Fibroblast of lung (primary cell): ENCODE measurements around the gene GOPC. TPM values are rescaled to one million over a fixed set of nuclear protein-coding genes. Genes with fewer than 3 reads are reported as not detected.

Source experiments
- DNase-seq, 2 donors: peaks; one replicate each; pipeline versions ENCODE4 v3.0.0 to v3.0.0-alpha.2; 2010; ENCODE audit warnings: low read depth in 2 of 2
- H2AFZ ChIP-seq: 2 replicates; pipeline ENCODE4 v1.5.1; 2012; ENCODE audit warnings: low read length, control low read depth, inconsistent platforms
- H3K27ac ChIP-seq: 2 replicates; pipeline ENCODE4 v1.5.1; 2011; ENCODE audit warnings: low read length, control low read depth; ENCODE audit not compliant: insufficient read depth
- H3K27me3 ChIP-seq: 2 replicates; pipeline ENCODE4 v1.5.1; 2011; ENCODE audit warnings: mild to moderate bottlenecking, low read length; ENCODE audit not compliant: control insufficient read depth, insufficient read depth
- H3K36me3 ChIP-seq: 2 replicates; pipeline ENCODE4 v1.5.1; 2011; ENCODE audit warnings: low read length; ENCODE audit not compliant: control insufficient read depth, insufficient read depth
- H3K4me1 ChIP-seq: 2 replicates; pipeline ENCODE4 v1.5.1; 2011; ENCODE audit warnings: low read length; ENCODE audit not compliant: control insufficient read depth, insufficient read depth; ENCODE audit errors: extremely low read depth
- H3K4me2 ChIP-seq: 2 replicates; pipeline ENCODE4 v1.5.1; 2011; ENCODE audit warnings: low read length, control low read depth; ENCODE audit not compliant: insufficient read depth; ENCODE audit errors: extremely low read depth
- H3K4me3 ChIP-seq, 4 experiments: fragments of 200-600 bp in 1 of 4; sonication (generic) in 1 of 4; replicated peaks in 1 of 4; 2 replicates each; pipeline ENCODE4 v1.5.1; 2011 to 2016; ENCODE audit warnings: low read length in 4 of 4, low read depth in 3 of 4, mild to moderate bottlenecking in 3 of 4, control low read depth in 2 of 4, inconsistent platforms in 1 of 4, mixed read lengths in 1 of 4; ENCODE audit not compliant: insufficient read depth in 1 of 4; ENCODE audit errors: control extremely low read depth in 1 of 4
- H3K79me2 ChIP-seq: 2 replicates; pipeline ENCODE4 v1.5.1; 2012; ENCODE audit warnings: mild to moderate bottlenecking, low read length, inconsistent platforms; ENCODE audit not compliant: control insufficient read depth, insufficient read depth
- H3K9ac ChIP-seq: 2 replicates; pipeline ENCODE4 v1.5.1; 2011; ENCODE audit warnings: mild to moderate bottlenecking, low read length, control low read depth; ENCODE audit not compliant: insufficient read depth
- H3K9me3 ChIP-seq: 2 replicates; pipeline ENCODE4 v1.5.1; 2012; ENCODE audit warnings: low read depth, low read length; ENCODE audit not compliant: control insufficient read depth, insufficient read depth
- H4K20me1 ChIP-seq: 2 replicates; pipeline ENCODE4 v1.5.1; 2011; ENCODE audit warnings: low read length; ENCODE audit not compliant: control insufficient read depth, insufficient read depth; ENCODE audit errors: extremely low read depth
- EZH2 ChIP-seq: IDR thresholded peaks from 2 replicates; pipeline ENCODE4 v1.5.1; 2012; ENCODE audit warnings: low read length, control low read depth, mild to moderate bottlenecking; ENCODE audit errors: missing control alignments
- polyA plus RNA-seq, 2 donors: library from polyadenylated mRNA; depleted of rRNA in 1 of 2; stranded (reverse) in 1 of 2; unstranded in 1 of 2; fragments of >200 nt; gene quantifications; 2 replicates each; pipeline ENCODE4 v1.2.1, GENCODE V29; 2011 to 2012; ENCODE audit warnings: missing spikeins in 1 of 2
- total RNA-seq: library from RNA; depleted of rRNA; stranded (reverse); fragments of >200 nt; gene quantifications from 2 replicates; pipeline ENCODE4 v1.2.1, GENCODE V29; 2014
- TF ChIP-seq, protein P1 (sequence below), 2 donors: IDR thresholded peaks in 1 of 2; conservative IDR thresholded peaks in 1 of 2; 1 replicate in 1 of 2; 2 replicates in 1 of 2; pipeline ENCODE4 v1.5.1; 2011 to 2012; ENCODE audit warnings: low read length in 2 of 2, control low read depth in 1 of 2, inconsistent platforms in 1 of 2, low read depth in 1 of 2, mild to moderate bottlenecking in 1 of 2

Gene GOPC
- total and polyA plus RNA-seq, 2 donors (not counting 1 experiment from before 2014, with no cell fraction given) = 32.2 to 45.4 TPM

DNA sequence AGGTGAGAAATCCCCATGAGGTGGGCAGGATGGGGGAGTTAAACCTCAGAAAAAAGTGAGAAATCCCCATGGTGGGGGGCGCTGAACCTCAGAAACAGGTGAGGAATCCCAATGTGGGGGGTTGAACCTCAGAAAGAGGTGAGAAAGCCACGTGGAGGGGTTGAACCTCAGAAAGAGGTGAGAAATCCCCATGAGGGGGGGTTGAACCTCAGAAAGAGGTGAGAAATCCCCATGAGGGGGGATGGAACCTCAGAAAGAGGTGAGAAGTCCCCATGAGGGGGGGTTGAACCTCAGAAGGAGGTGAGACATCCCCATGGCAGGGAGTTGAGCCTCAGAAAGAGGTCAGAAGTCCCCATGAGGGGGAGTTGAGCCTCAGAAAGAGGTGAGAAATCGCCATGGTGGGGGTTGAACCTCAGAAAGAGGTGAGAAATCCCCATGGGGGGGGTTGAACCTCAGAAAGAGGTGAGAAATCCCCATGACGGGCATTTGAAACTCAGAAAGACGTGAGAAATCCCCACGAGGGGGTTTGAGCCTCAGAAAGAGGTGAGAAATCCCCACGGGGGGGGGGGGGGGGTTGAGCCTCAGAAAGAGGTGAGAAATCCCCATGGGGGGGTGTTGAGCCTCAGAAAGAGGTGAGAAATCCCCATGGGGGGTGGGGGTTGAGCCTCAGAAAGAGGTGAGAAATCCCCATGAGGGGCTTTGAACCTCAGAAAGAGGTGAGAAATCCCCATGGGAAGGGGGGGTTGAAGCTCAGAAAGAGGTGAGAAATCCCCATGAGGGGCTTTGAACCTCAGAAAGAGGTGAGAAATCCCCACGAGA is 14.3 kb upstream of the GOPC start:
- Histone ChIP-seq H3K9ac (no peak overlapping the region), H3K36me3 (no peaks in the 10 kb centered on the region), H3K27me3 (no peaks in the 10 kb centered on the region), H3K4me1 (no peaks in the 10 kb centered on the region), H3K4me2 (no peak overlapping the region), H3K4me3 (no peak overlapping the region), H3K9me3 (no peaks in the 10 kb centered on the region), H2AFZ (no peak overlapping the region), H4K20me1 (no peaks in the 10 kb centered on the region), H3K79me2 (no peaks in the 10 kb centered on the region), H3K27ac (no peak overlapping the region)
- no peak for DNase-seq
- TF ChIP-seq EZH2 = no peak
- TF ChIP-seq, protein P1, sequence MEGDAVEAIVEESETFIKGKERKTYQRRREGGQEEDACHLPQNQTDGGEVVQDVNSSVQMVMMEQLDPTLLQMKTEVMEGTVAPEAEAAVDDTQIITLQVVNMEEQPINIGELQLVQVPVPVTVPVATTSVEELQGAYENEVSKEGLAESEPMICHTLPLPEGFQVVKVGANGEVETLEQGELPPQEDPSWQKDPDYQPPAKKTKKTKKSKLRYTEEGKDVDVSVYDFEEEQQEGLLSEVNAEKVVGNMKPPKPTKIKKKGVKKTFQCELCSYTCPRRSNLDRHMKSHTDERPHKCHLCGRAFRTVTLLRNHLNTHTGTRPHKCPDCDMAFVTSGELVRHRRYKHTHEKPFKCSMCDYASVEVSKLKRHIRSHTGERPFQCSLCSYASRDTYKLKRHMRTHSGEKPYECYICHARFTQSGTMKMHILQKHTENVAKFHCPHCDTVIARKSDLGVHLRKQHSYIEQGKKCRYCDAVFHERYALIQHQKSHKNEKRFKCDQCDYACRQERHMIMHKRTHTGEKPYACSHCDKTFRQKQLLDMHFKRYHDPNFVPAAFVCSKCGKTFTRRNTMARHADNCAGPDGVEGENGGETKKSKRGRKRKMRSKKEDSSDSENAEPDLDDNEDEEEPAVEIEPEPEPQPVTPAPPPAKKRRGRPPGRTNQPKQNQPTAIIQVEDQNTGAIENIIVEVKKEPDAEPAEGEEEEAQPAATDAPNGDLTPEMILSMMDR (conservative IDR thresholded peaks at IDR 0.05 in 1 of 2, IDR thresholded peaks at IDR 0.05 in 1 of 2; ENCODE audit: low read depth in 1 of 2, low read length in 2 of 2) = no peak

DNA sequence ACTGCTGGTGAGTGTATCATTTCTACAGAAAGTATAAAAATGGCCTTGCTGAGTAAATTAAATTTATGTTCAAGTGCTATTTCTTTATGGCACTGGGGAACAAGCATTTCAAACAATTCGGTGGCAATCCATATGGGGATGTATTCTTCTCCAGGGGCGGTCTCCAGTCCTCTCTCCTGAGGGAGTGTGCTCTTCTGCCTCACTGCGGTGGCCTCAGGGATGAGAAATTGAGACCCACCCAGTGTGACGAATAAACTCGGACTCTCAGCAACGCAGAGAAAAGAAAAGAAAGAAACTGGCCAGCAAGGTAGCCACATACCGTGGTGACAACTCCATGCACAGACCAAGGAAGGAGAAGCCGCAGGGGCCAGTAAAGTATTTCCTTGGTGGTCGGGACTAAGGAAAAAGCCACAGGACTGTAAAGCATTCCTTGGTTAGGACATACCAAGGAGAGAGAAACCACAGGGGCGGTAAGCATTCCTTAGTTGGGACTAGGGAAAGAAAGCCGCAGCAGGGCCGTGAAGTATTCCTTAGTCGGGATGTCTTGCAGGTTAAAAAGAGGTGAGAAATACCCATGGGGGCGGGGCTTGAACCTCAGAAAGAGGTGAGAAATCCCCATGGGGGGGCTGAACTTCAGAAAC is 13.6 kb upstream of the GOPC start:
- no peak overlapping the region for H3K4me2 ChIP-seq
- no peaks in the 10 kb centered on the region for H4K20me1 ChIP-seq
- no peaks in the 10 kb centered on the region for H3K36me3 ChIP-seq
- no peak overlapping the region for H3K27ac ChIP-seq
- H3K4me1 ChIP-seq = no peaks in the 10 kb centered on the region
- H3K9me3 ChIP-seq = no peaks in the 10 kb centered on the region
- no peaks in the 10 kb centered on the region for H3K27me3 ChIP-seq
- TF ChIP-seq EZH2 = no peak
- TF ChIP-seq, protein P1 (conservative IDR thresholded peaks at IDR 0.05 in 1 of 2, IDR thresholded peaks at IDR 0.05 in 1 of 2; ENCODE audit: low read depth in 1 of 2, low read length in 2 of 2) = no peak
- H3K79me2 ChIP-seq = no peaks in the 10 kb centered on the region
- no peak overlapping the region for H3K4me3 ChIP-seq
- no peak overlapping the region for H2AFZ ChIP-seq
- H3K9ac ChIP-seq = no peak overlapping the region
- peak in 1 of 2 donors; percentile 96 for DNase-seq

DNA sequence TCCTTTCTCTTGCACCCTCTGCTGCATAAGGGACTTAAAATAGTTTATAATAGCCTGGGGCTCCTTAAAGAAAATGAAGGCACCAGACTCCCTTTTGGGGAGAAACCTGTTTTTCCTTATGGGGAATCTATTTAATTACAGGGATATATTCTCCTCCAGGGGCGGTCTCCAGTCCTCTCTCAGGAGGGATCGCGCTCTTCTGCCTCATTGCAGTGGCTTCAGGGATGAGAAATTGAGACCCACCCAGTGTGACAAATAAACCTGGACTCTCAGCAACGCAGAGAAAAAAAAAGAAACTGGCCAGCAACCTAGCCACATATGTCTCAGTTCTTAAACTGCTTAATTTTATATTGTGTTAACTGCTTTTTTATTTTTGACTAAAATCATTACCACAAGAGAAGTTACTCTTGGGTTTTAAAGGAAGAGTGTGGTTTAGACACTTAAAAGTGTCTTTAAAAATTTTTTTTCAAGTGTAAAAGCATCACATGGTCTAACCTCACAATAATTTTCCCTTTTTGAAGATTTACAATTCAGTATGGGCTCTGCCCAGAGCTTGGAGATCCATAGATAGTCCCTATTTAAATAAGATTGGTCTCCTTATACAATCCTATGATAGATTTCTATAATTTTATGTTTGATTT is 11.7 kb upstream of the GOPC start:
- Histone ChIP-seq H3K4me1 (no peaks in the 10 kb centered on the region), H3K36me3 (no peaks in the 10 kb centered on the region), H3K27ac (no peak overlapping the region), H2AFZ (no peak overlapping the region), H3K9ac (no peak overlapping the region), H3K9me3 (no peaks in the 10 kb centered on the region), H4K20me1 (no peaks in the 10 kb centered on the region), H3K27me3 (no peaks in the 10 kb centered on the region), H3K79me2 (no peaks in the 10 kb centered on the region), H3K4me2 (no peak overlapping the region), H3K4me3 (no peak overlapping the region)
- DNase-seq = peak in 1 of 2 donors; percentile 65
- TF ChIP-seq EZH2 = no peak
- TF ChIP-seq, protein P1 (conservative IDR thresholded peaks at IDR 0.05 in 1 of 2, IDR thresholded peaks at IDR 0.05 in 1 of 2; ENCODE audit: low read depth in 1 of 2, low read length in 2 of 2) = no peak
